Activated T-helper 2 cell treated with anti-CD3 and anti-CD28 coated beads, Interferon-gamma antibody, Interleukin-2, Interleukin-4, amounts not matched to agents 10 μg/mL and 5 μg/mL and 100 μg/mL, durations not matched to agents 14 hours and 24 hours and 36 hours (primary cell): ENCODE measurements around the gene LAMP2. TPM values are rescaled to one million over a fixed set of nuclear protein-coding genes. Genes with fewer than 3 reads are reported as not detected.
"Not testable (repeated sequence)": the region's sequence is repeated elsewhere in the genome, so short reads cannot be mapped to it uniquely, and the experiment has no call there.

Experiments
- DNase-seq: peaks from one replicate; pipeline ENCODE4 v3.0.0; 2021; ENCODE audit warnings: low spot score
- H3K27ac Mint-ChIP-seq: one replicate; pipeline ENCODE4 v1.8.0; 2021; ENCODE audit warnings: mixed read lengths
- H3K27me3 Mint-ChIP-seq: one replicate; pipeline ENCODE4 v1.8.0; 2021; ENCODE audit warnings: low read depth, mixed read lengths
- H3K36me3 Mint-ChIP-seq: one replicate; pipeline ENCODE4 v1.8.0; 2021; ENCODE audit warnings: low read depth, mixed read lengths
- H3K4me1 Mint-ChIP-seq: one replicate; pipeline ENCODE4 v1.8.0; 2021; ENCODE audit warnings: low read depth, mixed read lengths
- H3K4me3 Mint-ChIP-seq: one replicate; pipeline ENCODE4 v1.8.0; 2021; ENCODE audit warnings: low read depth, mild to moderate bottlenecking, moderate library complexity, mixed read lengths
- H3K9me3 Mint-ChIP-seq: one replicate; pipeline ENCODE4 v1.8.0; 2021; ENCODE audit warnings: mixed read lengths
- intact Hi-C: fragments of 100-400 bp; cut with micrococcal nuclease; formaldehyde crosslinking; loops from one replicate; pipeline ENCODE4 v1.15.1; 2023
- total RNA-seq: library from RNA; stranded (reverse); gene quantifications from 2 replicates; pipeline ENCODE4 v1.2.3, GENCODE V29; 2022

Gene LAMP2
- total RNA-seq, 1 donor from 2014 or later: 40.7 TPM

- H3K36me3 Mint-ChIP-seq: no peaks in the 10 kb centered on the region
- no peaks in the 10 kb centered on the region for H3K27me3 Mint-ChIP-seq
- no peak overlapping the region for H3K27ac Mint-ChIP-seq
- H3K9me3 Mint-ChIP-seq: no peaks in the 10 kb centered on the region
- H3K4me3 Mint-ChIP-seq: no peak overlapping the region
- intact Hi-C loops: no loop called here
- DNase-seq: no peak
- peaks cover 6% of the 10 kb centered on the region for H3K4me1 Mint-ChIP-seq
Measured at GRCh38 chrX:120476714-120477113, 7.6 kb upstream of the LAMP2 start.

DNA sequence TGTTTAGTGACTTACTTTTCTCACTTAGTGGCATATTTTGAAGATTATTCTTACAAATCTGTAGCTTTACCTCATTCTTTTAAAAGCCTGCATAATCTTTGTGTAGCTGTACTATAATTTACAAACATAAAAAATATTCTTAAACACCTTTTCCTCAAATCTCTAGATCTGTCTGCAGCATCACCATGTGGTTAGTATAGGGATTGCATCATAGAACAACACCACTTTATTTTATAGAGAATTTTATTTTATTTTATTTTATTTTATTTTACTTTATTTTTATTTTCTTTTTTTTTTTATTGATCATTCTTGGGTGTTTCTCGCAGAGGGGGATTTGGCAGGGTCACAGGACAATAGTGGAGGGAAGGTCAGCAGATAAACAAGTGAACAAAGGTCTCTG, 6.4 kb upstream of the LAMP2 start:
- H3K4me1 Mint-ChIP-seq, H3K4me3 Mint-ChIP-seq, H3K27ac Mint-ChIP-seq, H3K36me3 Mint-ChIP-seq, H3K9me3 Mint-ChIP-seq, DNase-seq, H3K27me3 Mint-ChIP-seq: not testable (repeated sequence)
- intact Hi-C loops: loop anchor here (2.0 kb wide), 1 partner anchor 111 kb away; no protein-coding TSS in a partner anchor

DNA sequence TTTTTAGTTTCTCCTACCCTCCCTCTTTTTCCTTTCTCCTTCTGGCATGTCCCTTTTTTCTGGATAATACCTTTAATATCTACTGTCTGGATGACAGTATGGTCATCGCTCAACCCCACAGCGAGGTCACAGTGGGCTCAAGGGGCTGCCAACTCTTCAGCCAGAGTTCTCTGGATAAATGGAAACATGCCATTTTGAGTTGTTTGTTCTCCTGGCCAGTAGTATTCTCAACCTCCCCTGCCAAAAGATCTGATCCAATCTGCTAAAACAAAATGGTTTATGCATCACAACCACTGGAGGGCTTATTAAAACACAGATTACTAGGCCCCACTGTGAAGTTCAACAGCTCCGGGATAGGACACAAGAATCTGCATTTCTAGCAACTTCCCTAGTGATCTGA, 5.0 kb upstream of the LAMP2 start:
- intact Hi-C loops: loop anchor here (2.0 kb wide), 1 partner anchor 109 kb away; no protein-coding TSS in a partner anchor
- H3K9me3 Mint-ChIP-seq: no peaks in the 10 kb centered on the region
- no peaks in the 10 kb centered on the region for H3K36me3 Mint-ChIP-seq
- H3K27ac Mint-ChIP-seq: no peak overlapping the region
- H3K4me1 Mint-ChIP-seq: peaks cover 9% of the 10 kb centered on the region
- no peaks in the 10 kb centered on the region for H3K27me3 Mint-ChIP-seq
- H3K4me3 Mint-ChIP-seq: no peak overlapping the region
- DNase-seq: no peak

- H3K36me3 Mint-ChIP-seq, DNase-seq, H3K9me3 Mint-ChIP-seq, H3K27ac Mint-ChIP-seq, H3K27me3 Mint-ChIP-seq: not testable (repeated sequence)
- Mint-ChIP-seq H3K4me1 (peaks cover 13% of the 10 kb centered on the region), H3K4me3 (peak overlapping the region; percentile 62)
- intact Hi-C loops: loop anchor here (1.0 to 5.0 kb wide), 2 partner anchors 16 to 87 kb away; no protein-coding TSS in a partner anchor
Measured at GRCh38 chrX:120469657-120470056, 561 bp upstream of the LAMP2 start.

DNA sequence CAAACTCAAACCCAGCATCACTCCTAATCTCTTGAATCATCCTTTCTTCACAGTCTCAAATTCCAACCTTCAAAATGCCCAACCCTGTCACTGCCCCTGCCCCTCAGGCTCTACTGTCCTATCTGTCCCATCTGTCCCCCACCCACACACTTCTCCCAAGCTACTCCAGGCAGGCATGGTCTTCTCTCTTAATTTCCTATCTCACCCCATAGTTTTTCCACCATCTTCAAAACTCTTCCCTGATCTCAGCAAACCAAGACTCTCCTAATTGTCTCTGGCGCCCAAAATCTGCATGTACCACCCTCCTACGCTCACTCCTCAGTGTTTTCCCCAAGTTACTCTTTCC, 644 bp downstream of the LAMP2 start:
- Mint-ChIP-seq H3K9me3 (no peaks in the 10 kb centered on the region), H3K36me3 (peaks cover 10% of the 10 kb centered on the region), H3K27me3 (no peaks in the 10 kb centered on the region), H3K27ac (peak overlapping the region; percentile 79), H3K4me1 (peaks cover 19% of the 10 kb centered on the region), H3K4me3 (peak overlapping the region; percentile 94)
- intact Hi-C loops: loop anchor here (5.0 kb wide), 1 partner anchor 86 kb away; no protein-coding TSS in a partner anchor
- DNase-seq: no peak

DNA sequence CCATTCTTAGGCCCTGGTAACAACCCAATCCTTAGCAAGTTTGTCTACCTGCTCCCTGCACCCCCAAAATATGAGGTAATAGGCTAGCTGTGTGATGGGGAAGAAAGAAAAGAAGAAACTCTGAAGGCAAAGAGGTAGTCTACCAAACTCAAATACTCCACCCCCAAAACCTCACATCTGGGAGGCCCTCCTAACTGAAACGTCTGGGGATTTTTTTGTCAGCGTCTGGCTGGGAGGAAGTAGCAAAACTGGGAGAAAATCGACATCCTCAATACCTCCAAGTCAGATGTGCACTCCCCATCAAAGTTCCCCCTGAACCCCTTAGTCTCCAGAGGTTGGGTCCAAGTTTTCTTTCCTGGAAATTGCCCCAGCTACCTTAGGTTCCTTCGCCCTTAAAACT, 1.0 kb downstream of the LAMP2 start:
- intact Hi-C loops: loop anchor here (5.0 kb wide), 1 partner anchor 86 kb away; no protein-coding TSS in a partner anchor

DNA sequence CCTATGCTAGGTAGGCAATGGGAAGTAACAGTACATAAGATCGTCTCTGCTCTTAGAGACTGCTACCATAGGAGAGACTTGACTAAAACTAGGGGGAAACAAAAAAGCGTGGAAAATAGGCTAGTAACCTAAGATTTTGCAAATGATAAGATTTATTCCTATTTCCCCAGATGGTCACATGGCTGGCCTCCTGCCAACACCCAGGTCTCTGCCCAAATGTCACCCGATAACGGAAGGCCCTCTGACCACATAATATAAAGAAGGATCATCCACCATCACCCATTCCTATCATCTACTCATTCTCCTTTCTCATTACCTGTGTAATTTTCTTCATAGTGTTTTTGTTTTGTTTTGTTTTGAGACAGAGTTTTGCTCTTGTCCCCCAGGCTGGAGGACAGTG, 4.7 kb downstream of the LAMP2 start:
- H3K27me3 Mint-ChIP-seq: no peaks in the 10 kb centered on the region
- no peak for DNase-seq
- intact Hi-C loops: no loop called here
- no peak overlapping the region for H3K27ac Mint-ChIP-seq
- no peaks in the 10 kb centered on the region for H3K9me3 Mint-ChIP-seq
- peaks cover 13% of the 10 kb centered on the region for H3K36me3 Mint-ChIP-seq
- H3K4me3 Mint-ChIP-seq: no peak overlapping the region
- H3K4me1 Mint-ChIP-seq: peaks cover 21% of the 10 kb centered on the region

More for the DNA sequence above, 1.0 kb downstream of the LAMP2 start:
- Mint-ChIP-seq H3K36me3 (peaks cover 10% of the 10 kb centered on the region), H3K27ac (peak overlapping the region; percentile 79), H3K9me3 (no peaks in the 10 kb centered on the region), H3K27me3 (no peaks in the 10 kb centered on the region), H3K4me1 (peaks cover 19% of the 10 kb centered on the region), H3K4me3 (peak overlapping the region; percentile 94)
- DNase-seq: no peak

DNA sequence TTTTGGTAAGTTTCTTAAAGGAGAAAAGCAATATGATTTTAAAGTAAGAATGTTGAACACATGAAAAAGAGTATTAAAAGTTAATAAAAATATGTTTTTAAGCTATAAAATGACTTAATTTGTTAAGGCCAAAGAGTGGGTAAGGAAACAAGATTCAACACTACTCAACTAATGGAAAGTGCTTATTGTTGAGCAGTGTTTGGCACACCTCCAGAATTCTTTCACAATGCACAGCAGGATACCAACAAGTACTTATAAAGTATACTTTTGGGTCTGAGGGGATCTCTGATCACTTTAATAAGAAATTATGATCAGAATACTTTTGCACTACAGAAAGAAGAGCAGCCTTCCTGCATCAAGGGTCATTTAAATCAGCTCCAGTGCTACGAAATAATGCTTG, 5.9 kb downstream of the LAMP2 start:
- Mint-ChIP-seq H3K4me3 (no peak overlapping the region), H3K36me3 (peaks cover 13% of the 10 kb centered on the region)
- intact Hi-C loops: no loop called here

GRCh38 chrX:120462370-120462769, 6.7 kb downstream of the LAMP2 start:
- Mint-ChIP-seq H3K9me3 (no peaks in the 10 kb centered on the region), H3K4me1 (peaks cover 27% of the 10 kb centered on the region), H3K36me3 (peaks cover 12% of the 10 kb centered on the region), H3K27ac (no peak overlapping the region), H3K4me3 (no peak overlapping the region), H3K27me3 (no peaks in the 10 kb centered on the region)
- intact Hi-C loops: no loop called here
- no peak for DNase-seq

More for the DNA sequence above, 5.9 kb downstream of the LAMP2 start:
- H3K27me3 Mint-ChIP-seq: no peaks in the 10 kb centered on the region
- H3K4me1 Mint-ChIP-seq: peaks cover 28% of the 10 kb centered on the region
- no peaks in the 10 kb centered on the region for H3K9me3 Mint-ChIP-seq
- H3K27ac Mint-ChIP-seq: no peak overlapping the region
- no peak for DNase-seq

DNA sequence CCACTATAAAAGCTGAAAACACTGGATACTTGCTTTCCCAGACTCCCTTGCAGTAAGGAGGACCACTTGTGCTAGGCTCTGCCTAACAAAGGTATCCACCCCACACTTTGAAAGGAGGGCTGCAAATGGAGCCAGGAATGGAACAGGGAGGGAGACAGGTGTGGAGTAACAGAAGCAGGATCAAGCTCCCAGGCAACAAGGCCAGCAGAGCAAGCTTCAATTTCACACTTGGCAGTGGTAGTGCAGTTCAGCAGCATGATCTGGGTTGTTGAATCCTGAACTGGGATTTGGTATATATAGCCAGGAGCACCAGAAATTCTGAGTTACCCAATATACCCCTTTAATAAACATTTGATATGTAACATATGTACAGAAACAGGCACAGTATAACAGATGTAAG, 9.8 kb downstream of the LAMP2 start:
- intact Hi-C loops: no loop called here
- no peak overlapping the region for H3K4me3 Mint-ChIP-seq
- H3K36me3 Mint-ChIP-seq: peaks cover 14% of the 10 kb centered on the region
- H3K27me3 Mint-ChIP-seq: no peaks in the 10 kb centered on the region
- peaks cover 34% of the 10 kb centered on the region for H3K4me1 Mint-ChIP-seq
- H3K9me3 Mint-ChIP-seq: no peaks in the 10 kb centered on the region
- no peak for DNase-seq
- H3K27ac Mint-ChIP-seq: no peak overlapping the region

DNA sequence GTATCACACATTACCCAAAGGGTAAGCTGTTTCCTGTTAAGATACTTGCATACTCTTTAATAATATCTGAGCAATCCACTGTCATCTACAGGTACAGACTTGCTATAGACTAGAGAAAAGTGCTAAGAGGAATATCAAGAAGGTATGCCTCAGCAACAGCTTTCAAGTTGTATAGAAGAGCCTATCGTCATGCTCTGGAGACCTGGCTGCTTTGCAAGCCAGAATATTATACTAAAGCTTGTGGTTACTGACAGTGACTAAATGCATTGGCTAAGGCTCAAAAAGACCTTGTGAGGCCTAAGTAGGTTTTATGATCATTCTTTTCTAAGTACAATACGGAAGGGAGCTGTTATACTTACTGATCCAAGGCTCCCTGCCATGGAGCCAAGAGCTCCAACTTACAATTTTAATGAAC, 11.3 kb downstream of the LAMP2 start:
- Mint-ChIP-seq H3K27me3 (no peaks in the 10 kb centered on the region), H3K4me1 (peaks cover 36% of the 10 kb centered on the region), H3K36me3 (peaks cover 21% of the 10 kb centered on the region), H3K4me3 (no peak overlapping the region), H3K9me3 (no peaks in the 10 kb centered on the region), H3K27ac (no peak overlapping the region)
- intact Hi-C loops: no loop called here
- DNase-seq: no peak

DNA sequence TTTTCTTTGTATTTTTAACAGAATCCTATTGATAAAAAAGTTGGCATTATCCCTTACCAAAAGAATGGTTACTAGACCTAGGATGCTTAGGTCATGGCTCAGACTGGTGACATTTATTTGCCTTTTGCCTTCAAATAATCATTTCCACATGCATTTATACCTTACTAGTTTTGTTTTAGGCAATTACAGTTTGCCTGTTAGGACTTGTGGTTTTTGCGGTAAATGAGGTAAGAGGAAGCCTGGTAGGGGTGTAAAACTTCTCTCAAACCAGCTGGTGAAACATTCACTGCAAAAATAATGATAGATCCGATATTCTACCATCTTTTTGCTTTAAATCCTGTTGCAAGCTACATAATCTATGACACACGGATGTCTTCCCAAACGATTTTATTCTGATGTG, 12.1 kb downstream of the LAMP2 start:
- Mint-ChIP-seq H3K27ac (peak overlapping the region; percentile 55), H3K4me1 (peaks cover 41% of the 10 kb centered on the region), H3K36me3 (peaks cover 23% of the 10 kb centered on the region), H3K9me3 (no peaks in the 10 kb centered on the region), H3K27me3 (no peaks in the 10 kb centered on the region), H3K4me3 (peak overlapping the region; percentile 53)
- intact Hi-C loops: no loop called here
- no peak for DNase-seq

GRCh38 chrX:120453985-120454384, 15.1 kb downstream of the LAMP2 start:
- intact Hi-C loops: no loop called here

GRCh38 chrX:120452131-120452530, 17.0 kb downstream of the LAMP2 start:
- DNase-seq: no peak
- Mint-ChIP-seq H3K27me3 (no peaks in the 10 kb centered on the region), H3K4me1 (peaks cover 25% of the 10 kb centered on the region), H3K4me3 (no peak overlapping the region), H3K27ac (peak overlapping the region; percentile 1), H3K9me3 (no peaks in the 10 kb centered on the region), H3K36me3 (peaks cover 34% of the 10 kb centered on the region)
- intact Hi-C loops: no loop called here

More at GRCh38 chrX:120453985-120454384, 15.1 kb downstream of the LAMP2 start:
- Mint-ChIP-seq H3K4me3 (no peak overlapping the region), H3K27me3 (no peaks in the 10 kb centered on the region), H3K27ac (no peak overlapping the region), H3K36me3 (peaks cover 28% of the 10 kb centered on the region), H3K4me1 (peaks cover 38% of the 10 kb centered on the region), H3K9me3 (no peaks in the 10 kb centered on the region)
- no peak for DNase-seq
